ENCODE data around the gene SENP3.

DNA sequence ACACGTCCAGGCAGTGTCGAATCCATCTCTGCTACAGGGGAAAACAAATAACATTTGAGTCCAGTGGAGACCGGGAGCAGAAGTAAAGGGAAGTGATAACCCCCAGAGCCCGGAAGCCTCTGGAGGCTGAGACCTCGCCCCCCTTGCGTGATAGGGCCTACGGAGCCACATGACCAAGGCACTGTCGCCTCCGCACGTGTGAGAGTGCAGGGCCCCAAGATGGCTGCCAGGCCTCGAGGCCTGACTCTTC lies 10.5 kb downstream of the SENP3 start:
- TF ChIP-seq, protein P1, sequence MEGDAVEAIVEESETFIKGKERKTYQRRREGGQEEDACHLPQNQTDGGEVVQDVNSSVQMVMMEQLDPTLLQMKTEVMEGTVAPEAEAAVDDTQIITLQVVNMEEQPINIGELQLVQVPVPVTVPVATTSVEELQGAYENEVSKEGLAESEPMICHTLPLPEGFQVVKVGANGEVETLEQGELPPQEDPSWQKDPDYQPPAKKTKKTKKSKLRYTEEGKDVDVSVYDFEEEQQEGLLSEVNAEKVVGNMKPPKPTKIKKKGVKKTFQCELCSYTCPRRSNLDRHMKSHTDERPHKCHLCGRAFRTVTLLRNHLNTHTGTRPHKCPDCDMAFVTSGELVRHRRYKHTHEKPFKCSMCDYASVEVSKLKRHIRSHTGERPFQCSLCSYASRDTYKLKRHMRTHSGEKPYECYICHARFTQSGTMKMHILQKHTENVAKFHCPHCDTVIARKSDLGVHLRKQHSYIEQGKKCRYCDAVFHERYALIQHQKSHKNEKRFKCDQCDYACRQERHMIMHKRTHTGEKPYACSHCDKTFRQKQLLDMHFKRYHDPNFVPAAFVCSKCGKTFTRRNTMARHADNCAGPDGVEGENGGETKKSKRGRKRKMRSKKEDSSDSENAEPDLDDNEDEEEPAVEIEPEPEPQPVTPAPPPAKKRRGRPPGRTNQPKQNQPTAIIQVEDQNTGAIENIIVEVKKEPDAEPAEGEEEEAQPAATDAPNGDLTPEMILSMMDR (IDR thresholded peaks at IDR 0.05; ENCODE audit: poor library complexity) = no peak
- no peak for TF ChIP-seq EZH2phosphoT487 (IDR thresholded peaks at IDR 0.05; ENCODE audit: low read depth, severe bottlenecking, unreplicated experiment)
